Astrocyte (in vitro differentiated cells and primary cell): Measurements from ENCODE around the gene OSGIN1.

Experiments
- CTCF ChIP-seq: IDR thresholded peaks from 2 replicates; pipeline ENCODE4 v1.5.1; 2011; ENCODE audit warnings: low read depth, mild to moderate bottlenecking, inconsistent platforms, low read length, moderate library complexity; ENCODE audit not compliant: insufficient read depth
- EZH2 ChIP-seq: IDR thresholded peaks from 2 replicates; pipeline ENCODE4 v1.6.1; 2012; ENCODE audit warnings: mild to moderate bottlenecking, low read length, inconsistent platforms; ENCODE audit not compliant: insufficient read depth

- TF ChIP-seq CTCF (no peak), EZH2 (no peak)
These were observed 40.4 kb upstream of the OSGIN1 start for GRCh38 chr16:83912519-83913244.
